Brain microvascular endothelial cell (primary cell): ENCODE data around the gene ANK3.

Experiments
- DNase-seq: peaks from one replicate; pipeline ENCODE4 v3.0.0-alpha.2; 2020
- H3K27ac ChIP-seq: fragments of 250-450 bp; sonication (Bioruptor Pico); 2 replicates; pipeline ENCODE4 v1.5.1; 2020; ENCODE audit warnings: mild to moderate bottlenecking, moderate library complexity
- H3K27me3 ChIP-seq: fragments of 250-450 bp; sonication (Bioruptor Pico); replicated peaks from 2 replicates; pipeline ENCODE4 v1.5.1; 2020; ENCODE audit warnings: mild to moderate bottlenecking
- H3K36me3 ChIP-seq: fragments of 250-450 bp; sonication (Bioruptor Pico); replicated peaks from 2 replicates; pipeline ENCODE4 v1.5.1; 2020; ENCODE audit warnings: mild to moderate bottlenecking
- H3K4me3 ChIP-seq: 2 replicates; pipeline ENCODE4 v1.5.1; 2011; ENCODE audit warnings: low read depth, mild to moderate bottlenecking, control low read depth, low read length, moderate library complexity
- CTCF ChIP-seq: IDR thresholded peaks from 2 replicates; pipeline ENCODE4 v1.5.1; 2011; ENCODE audit warnings: low read depth, mild to moderate bottlenecking, moderate library complexity, low read length, control low read depth, inconsistent platforms; ENCODE audit errors: missing control alignments
- in situ Hi-C: cut with HindIII; loops from 2 replicates; pipeline ENCODE4 v1.10.0; 2017; ENCODE audit warnings: low sequenced_read_pairs, low pct_ligation_motif_present

Gene ANK3

GRCh38 chr10:60419249-60419648, 29.6 kb upstream of the ANK3 start:
- Histone ChIP-seq H3K27me3 (no peaks in the 10 kb centered on the region), H3K36me3 (no peaks in the 10 kb centered on the region), H3K27ac (no peak overlapping the region), H3K4me3 (no peak overlapping the region)
- in situ Hi-C loops: no loop called here
- TF ChIP-seq CTCF: no peak
- no peak for DNase-seq

GRCh38 chr10:60417901-60418300, 28.2 kb upstream of the ANK3 start:
- DNase-seq: no peak
- Histone ChIP-seq H3K4me3 (no peak overlapping the region), H3K27me3 (no peaks in the 10 kb centered on the region), H3K27ac (no peak overlapping the region), H3K36me3 (no peaks in the 10 kb centered on the region)
- in situ Hi-C loops: no loop called here
- no peak for TF ChIP-seq CTCF

- Histone ChIP-seq H3K4me3 (no peak overlapping the region), H3K36me3 (no peaks in the 10 kb centered on the region), H3K27ac (no peak overlapping the region), H3K27me3 (no peaks in the 10 kb centered on the region)
- in situ Hi-C loops: no loop called here
- TF ChIP-seq CTCF: no peak
- DNase-seq: no peak
These were observed 27.3 kb upstream of the ANK3 start for GRCh38 chr10:60417024-60417423.

- DNase-seq: peak; percentile 92
- in situ Hi-C loops: no loop called here
- peak overlapping the region; percentile 68 for H3K27ac ChIP-seq
- H3K4me3 ChIP-seq: no peak overlapping the region
- no peaks in the 10 kb centered on the region for H3K36me3 ChIP-seq
- no peaks in the 10 kb centered on the region for H3K27me3 ChIP-seq
- no peak for TF ChIP-seq CTCF
These were observed 25.4 kb upstream of the ANK3 start for GRCh38 chr10:60414877-60415585.

GRCh38 chr10:60414111-60414510, 24.4 kb upstream of the ANK3 start:
- Histone ChIP-seq H3K27ac (peak overlapping the region; percentile 68), H3K36me3 (no peaks in the 10 kb centered on the region), H3K27me3 (no peaks in the 10 kb centered on the region), H3K4me3 (no peak overlapping the region)
- in situ Hi-C loops: no loop called here
- peak; percentile 41 for TF ChIP-seq CTCF
- DNase-seq: no peak
